ENCODE measurements around the gene SLC17A1. TPM values are rescaled to one million over a fixed set of nuclear protein-coding genes. Genes with fewer than 3 reads are reported as not detected.

The SLC17A1 gene
- total and polyA plus RNA-seq, 10 of the 15 experiments (the other 5 are each of a cell fraction or from before 2014, with no cell fraction given): not detected

DNA sequence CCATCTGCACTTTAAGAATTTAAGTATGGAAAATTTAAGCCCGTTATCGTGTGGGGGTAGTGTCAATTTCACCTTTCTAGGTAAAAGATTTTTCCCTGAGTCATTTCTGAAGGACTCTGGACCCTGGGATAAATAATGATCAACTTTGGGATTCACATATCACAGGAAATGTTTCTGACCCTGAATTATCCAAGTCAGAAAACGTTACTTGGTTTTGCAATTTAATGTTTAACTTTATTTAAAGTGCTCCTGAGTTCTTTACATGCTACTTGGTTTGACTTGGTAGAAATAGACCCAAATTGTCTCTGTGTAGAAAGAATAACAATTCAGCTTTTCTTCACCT is 43.7 kb upstream of the SLC17A1 start (continued):
- TF ChIP-seq JUND (IDR thresholded peaks at IDR 0.05; ENCODE audit: low read depth, low read length) (no peak), TARDBP (IDR thresholded peaks at IDR 0.05; ENCODE audit: borderline replicate concordance) (no peak)

DNA sequence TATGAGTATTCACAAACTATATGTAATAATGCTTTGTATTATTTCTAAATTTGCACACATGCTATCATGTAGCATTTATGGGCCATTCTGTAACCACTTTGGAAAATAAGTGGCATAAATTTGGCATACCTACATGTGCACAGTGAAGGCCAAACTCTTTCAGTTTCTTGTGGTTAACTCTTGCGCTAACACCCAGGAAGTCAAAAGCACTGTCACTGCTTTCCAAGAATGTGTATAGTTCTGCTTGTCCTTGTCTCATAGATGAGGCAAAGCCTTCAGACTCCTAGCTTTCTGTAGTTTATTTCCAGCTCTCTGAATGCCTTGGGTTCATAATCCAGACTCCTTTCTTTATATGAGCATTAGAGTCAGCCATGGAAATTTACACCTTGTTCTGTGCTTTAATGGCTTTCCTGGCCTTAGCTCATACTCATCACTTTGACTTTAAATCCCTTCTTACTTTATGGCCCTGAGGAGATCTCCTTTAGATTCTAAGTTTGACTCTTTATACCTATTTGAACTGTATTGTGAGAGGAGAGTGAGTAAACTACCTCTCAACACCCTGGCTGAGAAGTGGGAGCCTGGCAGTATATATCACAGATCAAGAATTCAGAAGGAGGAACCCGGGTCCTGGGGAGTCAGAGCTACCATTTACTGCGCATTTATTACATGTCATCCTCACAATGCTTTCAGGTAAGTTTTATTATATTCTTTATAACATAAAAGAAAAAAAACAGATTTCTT is 43.1 kb upstream of the SLC17A1 start:
- no peak overlapping the region for H3K27ac ChIP-seq (ENCODE audit: control insufficient read depth, insufficient read depth)
- FAIRE-seq (no peak), ATAC-seq (no peak), DNase-seq (ENCODE audit: low read depth, low spot score) (no peak)
- no peaks in the 10 kb centered on the region for H3K79me2 ChIP-seq (ENCODE audit: control insufficient read depth, insufficient read depth, low read length)
- H2AFZ ChIP-seq (ENCODE audit: control insufficient read depth, low read depth, low read length): no peak overlapping the region
- RAD21 ChIA-PET (ENCODE audit: unreplicated experiment): no interaction called here
- SMC1A ChIA-PET (ENCODE audit: uncharacterized antibody, unreplicated experiment): interaction anchor here (0.5 to 1.2 kb wide), 3 partner anchors 50 to 153 kb away, joined by 3 read pairs; no protein-coding TSS in a partner anchor
- no peaks in the 10 kb centered on the region for H3K36me3 ChIP-seq (ENCODE audit: control insufficient read depth in 2 of 2, insufficient read depth in 2 of 2, low read length in 1 of 2)
- POLR2A ChIA-PET: no interaction called here
- 20% methylated on average over 3 of the region's 3 CpGs for WGBS (ENCODE audit: insufficient coverage, insufficient replicate concordance, low lambda C conversion rate, missing lambda C conversion rate)
- CTCF ChIA-PET: no interaction called here
- H3K4me1 ChIP-seq (ENCODE audit: control insufficient read depth, insufficient read depth, low read length): no peaks in the 10 kb centered on the region
- H3K27me3 ChIP-seq (replicated peaks in 1 of 2; ENCODE audit: control insufficient read depth in 2 of 2, insufficient read depth in 2 of 2, low read length in 1 of 2): no peaks in the 10 kb centered on the region
- in situ Hi-C loops (cut with MboI): no loop called here
- intact Hi-C loops (cut with micrococcal nuclease; ENCODE audit: unreplicated experiment): no loop called here
- no peaks in the 10 kb centered on the region for H4K20me1 ChIP-seq (ENCODE audit: control insufficient read depth, insufficient read depth)
- H3K4me2 ChIP-seq (ENCODE audit: control insufficient read depth, insufficient read depth): no peak overlapping the region
- no peaks in the 10 kb centered on the region for H3K9me3 ChIP-seq (replicated peaks; ENCODE audit: control insufficient read depth, insufficient read depth, low read length)
- H3K4me3 ChIP-seq: no peak overlapping the region
- no TSS peak for BruUV-seq (replicated peaks)
- no peak overlapping the region for H3K9ac ChIP-seq (ENCODE audit: control insufficient read depth, insufficient read depth, low read length)
- TF ChIP-seq ZNF207 (IDR thresholded peaks at IDR 0.05; ENCODE audit: borderline replicate concordance) (no peak), PAX5 (IDR thresholded peaks at IDR 0.05; ENCODE audit: borderline replicate concordance, low read depth, low read length) (no peak), CBX3 (IDR thresholded peaks at IDR 0.05; ENCODE audit: borderline replicate concordance, low read depth) (no peak)
- TF ChIP-seq, protein P1, sequence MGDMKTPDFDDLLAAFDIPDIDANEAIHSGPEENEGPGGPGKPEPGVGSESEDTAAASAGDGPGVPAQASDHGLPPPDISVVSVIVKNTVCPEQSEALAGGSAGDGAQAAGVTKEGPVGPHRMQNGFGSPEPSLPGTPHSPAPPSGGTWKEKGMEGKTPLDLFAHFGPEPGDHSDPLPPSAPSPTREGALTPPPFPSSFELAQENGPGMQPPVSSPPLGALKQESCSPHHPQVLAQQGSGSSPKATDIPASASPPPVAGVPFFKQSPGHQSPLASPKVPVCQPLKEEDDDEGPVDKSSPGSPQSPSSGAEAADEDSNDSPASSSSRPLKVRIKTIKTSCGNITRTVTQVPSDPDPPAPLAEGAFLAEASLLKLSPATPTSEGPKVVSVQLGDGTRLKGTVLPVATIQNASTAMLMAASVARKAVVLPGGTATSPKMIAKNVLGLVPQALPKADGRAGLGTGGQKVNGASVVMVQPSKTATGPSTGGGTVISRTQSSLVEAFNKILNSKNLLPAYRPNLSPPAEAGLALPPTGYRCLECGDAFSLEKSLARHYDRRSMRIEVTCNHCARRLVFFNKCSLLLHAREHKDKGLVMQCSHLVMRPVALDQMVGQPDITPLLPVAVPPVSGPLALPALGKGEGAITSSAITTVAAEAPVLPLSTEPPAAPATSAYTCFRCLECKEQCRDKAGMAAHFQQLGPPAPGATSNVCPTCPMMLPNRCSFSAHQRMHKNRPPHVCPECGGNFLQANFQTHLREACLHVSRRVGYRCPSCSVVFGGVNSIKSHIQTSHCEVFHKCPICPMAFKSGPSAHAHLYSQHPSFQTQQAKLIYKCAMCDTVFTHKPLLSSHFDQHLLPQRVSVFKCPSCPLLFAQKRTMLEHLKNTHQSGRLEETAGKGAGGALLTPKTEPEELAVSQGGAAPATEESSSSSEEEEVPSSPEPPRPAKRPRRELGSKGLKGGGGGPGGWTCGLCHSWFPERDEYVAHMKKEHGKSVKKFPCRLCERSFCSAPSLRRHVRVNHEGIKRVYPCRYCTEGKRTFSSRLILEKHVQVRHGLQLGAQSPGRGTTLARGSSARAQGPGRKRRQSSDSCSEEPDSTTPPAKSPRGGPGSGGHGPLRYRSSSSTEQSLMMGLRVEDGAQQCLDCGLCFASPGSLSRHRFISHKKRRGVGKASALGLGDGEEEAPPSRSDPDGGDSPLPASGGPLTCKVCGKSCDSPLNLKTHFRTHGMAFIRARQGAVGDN (IDR thresholded peaks at IDR 0.05): no peak
- TF ChIP-seq, protein P2, sequence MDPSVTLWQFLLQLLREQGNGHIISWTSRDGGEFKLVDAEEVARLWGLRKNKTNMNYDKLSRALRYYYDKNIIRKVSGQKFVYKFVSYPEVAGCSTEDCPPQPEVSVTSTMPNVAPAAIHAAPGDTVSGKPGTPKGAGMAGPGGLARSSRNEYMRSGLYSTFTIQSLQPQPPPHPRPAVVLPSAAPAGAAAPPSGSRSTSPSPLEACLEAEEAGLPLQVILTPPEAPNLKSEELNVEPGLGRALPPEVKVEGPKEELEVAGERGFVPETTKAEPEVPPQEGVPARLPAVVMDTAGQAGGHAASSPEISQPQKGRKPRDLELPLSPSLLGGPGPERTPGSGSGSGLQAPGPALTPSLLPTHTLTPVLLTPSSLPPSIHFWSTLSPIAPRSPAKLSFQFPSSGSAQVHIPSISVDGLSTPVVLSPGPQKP (IDR thresholded peaks at IDR 0.05; ENCODE audit: low read depth, low read length): no peak
- TF ChIP-seq, protein P3, sequence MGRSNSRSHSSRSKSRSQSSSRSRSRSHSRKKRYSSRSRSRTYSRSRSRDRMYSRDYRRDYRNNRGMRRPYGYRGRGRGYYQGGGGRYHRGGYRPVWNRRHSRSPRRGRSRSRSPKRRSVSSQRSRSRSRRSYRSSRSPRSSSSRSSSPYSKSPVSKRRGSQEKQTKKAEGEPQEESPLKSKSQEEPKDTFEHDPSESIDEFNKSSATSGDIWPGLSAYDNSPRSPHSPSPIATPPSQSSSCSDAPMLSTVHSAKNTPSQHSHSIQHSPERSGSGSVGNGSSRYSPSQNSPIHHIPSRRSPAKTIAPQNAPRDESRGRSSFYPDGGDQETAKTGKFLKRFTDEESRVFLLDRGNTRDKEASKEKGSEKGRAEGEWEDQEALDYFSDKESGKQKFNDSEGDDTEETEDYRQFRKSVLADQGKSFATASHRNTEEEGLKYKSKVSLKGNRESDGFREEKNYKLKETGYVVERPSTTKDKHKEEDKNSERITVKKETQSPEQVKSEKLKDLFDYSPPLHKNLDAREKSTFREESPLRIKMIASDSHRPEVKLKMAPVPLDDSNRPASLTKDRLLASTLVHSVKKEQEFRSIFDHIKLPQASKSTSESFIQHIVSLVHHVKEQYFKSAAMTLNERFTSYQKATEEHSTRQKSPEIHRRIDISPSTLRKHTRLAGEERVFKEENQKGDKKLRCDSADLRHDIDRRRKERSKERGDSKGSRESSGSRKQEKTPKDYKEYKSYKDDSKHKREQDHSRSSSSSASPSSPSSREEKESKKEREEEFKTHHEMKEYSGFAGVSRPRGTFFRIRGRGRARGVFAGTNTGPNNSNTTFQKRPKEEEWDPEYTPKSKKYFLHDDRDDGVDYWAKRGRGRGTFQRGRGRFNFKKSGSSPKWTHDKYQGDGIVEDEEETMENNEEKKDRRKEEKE (IDR thresholded peaks at IDR 0.05): no peak
- TF ChIP-seq, protein P4, sequence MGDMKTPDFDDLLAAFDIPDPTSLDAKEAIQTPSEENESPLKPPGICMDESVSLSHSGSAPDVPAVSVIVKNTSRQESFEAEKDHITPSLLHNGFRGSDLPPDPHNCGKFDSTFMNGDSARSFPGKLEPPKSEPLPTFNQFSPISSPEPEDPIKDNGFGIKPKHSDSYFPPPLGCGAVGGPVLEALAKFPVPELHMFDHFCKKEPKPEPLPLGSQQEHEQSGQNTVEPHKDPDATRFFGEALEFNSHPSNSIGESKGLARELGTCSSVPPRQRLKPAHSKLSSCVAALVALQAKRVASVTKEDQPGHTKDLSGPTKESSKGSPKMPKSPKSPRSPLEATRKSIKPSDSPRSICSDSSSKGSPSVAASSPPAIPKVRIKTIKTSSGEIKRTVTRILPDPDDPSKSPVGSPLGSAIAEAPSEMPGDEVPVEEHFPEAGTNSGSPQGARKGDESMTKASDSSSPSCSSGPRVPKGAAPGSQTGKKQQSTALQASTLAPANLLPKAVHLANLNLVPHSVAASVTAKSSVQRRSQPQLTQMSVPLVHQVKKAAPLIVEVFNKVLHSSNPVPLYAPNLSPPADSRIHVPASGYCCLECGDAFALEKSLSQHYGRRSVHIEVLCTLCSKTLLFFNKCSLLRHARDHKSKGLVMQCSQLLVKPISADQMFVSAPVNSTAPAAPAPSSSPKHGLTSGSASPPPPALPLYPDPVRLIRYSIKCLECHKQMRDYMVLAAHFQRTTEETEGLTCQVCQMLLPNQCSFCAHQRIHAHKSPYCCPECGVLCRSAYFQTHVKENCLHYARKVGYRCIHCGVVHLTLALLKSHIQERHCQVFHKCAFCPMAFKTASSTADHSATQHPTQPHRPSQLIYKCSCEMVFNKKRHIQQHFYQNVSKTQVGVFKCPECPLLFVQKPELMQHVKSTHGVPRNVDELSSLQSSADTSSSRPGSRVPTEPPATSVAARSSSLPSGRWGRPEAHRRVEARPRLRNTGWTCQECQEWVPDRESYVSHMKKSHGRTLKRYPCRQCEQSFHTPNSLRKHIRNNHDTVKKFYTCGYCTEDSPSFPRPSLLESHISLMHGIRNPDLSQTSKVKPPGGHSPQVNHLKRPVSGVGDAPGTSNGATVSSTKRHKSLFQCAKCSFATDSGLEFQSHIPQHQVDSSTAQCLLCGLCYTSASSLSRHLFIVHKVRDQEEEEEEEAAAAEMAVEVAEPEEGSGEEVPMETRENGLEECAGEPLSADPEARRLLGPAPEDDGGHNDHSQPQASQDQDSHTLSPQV (IDR thresholded peaks at IDR 0.05): no peak

All from GM12878 (cell line).